ENCODE results near the gene KIF3B. TPM values are rescaled to one million over a fixed set of nuclear protein-coding genes. Genes with fewer than 3 reads are reported as not detected.

The KIF3B gene
- total RNA-seq, 1 donor from 2014 or later: 9.9 TPM

DNA sequence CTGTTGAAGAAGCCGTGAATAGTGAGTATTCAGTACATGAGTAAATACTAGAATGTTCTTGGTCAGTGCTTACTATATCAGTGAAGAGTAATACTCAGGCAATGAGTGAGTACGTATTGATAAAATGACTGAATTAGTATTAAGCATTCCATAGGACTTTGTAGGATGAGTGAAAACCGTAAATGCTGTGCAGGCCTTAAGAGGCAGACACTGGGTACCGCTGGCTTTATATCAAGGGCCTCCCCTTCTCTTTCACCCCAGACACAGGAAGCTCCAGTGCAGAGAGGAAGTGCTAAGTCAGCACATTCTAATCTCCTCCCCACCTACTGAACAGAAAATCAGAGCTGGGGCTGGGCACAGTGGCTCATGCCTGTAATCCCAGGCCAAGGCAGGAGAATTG, 45.6 kb upstream of the KIF3B start:
- no peaks in the 10 kb centered on the region for H3K9me3 ChIP-seq (replicated peaks)
- H3K4me3 ChIP-seq: no peak overlapping the region
- peaks cover 19% of the 10 kb centered on the region for H3K4me1 ChIP-seq
- TF ChIP-seq, protein P1, sequence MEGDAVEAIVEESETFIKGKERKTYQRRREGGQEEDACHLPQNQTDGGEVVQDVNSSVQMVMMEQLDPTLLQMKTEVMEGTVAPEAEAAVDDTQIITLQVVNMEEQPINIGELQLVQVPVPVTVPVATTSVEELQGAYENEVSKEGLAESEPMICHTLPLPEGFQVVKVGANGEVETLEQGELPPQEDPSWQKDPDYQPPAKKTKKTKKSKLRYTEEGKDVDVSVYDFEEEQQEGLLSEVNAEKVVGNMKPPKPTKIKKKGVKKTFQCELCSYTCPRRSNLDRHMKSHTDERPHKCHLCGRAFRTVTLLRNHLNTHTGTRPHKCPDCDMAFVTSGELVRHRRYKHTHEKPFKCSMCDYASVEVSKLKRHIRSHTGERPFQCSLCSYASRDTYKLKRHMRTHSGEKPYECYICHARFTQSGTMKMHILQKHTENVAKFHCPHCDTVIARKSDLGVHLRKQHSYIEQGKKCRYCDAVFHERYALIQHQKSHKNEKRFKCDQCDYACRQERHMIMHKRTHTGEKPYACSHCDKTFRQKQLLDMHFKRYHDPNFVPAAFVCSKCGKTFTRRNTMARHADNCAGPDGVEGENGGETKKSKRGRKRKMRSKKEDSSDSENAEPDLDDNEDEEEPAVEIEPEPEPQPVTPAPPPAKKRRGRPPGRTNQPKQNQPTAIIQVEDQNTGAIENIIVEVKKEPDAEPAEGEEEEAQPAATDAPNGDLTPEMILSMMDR (IDR thresholded peaks at IDR 0.05; ENCODE audit: borderline replicate concordance): no peak
- H3K27me3 ChIP-seq (ENCODE audit: low read depth): no peaks in the 10 kb centered on the region
- DNase-seq: no peak
- intact Hi-C loops (cut with micrococcal nuclease): no loop called here
- peaks cover 67% of the 10 kb centered on the region for H3K36me3 ChIP-seq
- no peak overlapping the region for H3K27ac ChIP-seq (replicated peaks)

DNA sequence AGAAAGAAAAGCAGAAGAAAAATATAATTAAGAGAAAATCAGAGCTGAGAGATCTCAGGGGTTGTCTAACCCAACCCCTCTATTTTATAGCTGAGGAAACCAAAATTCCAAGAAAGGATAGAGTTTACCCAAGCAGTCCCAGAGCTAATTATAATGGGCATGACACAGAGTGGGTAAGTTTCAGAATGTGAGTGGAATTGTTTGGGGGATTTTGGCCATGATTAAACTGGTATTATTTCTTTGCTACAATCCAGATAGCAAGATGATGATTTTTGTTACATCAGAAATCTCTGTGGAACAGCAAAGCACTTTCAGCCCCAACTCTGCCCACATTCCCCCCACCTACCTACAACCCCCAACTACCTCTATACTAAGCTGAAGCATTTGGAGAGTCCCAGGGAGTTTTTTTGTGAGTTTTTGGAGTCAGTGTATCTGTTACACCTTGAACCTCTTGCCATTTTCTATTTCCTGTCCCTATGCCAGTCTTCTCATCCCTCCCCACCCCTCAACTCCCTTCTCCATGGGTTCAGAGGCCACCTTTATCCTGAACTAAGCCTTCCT, 45.0 kb upstream of the KIF3B start:
- Histone ChIP-seq H3K27me3 (ENCODE audit: low read depth) (no peaks in the 10 kb centered on the region), H3K36me3 (peaks cover 63% of the 10 kb centered on the region), H3K4me3 (no peak overlapping the region), H3K4me1 (peaks cover 13% of the 10 kb centered on the region), H3K27ac (replicated peaks) (no peak overlapping the region), H3K9me3 (replicated peaks) (no peaks in the 10 kb centered on the region)
- DNase-seq: no peak
- TF ChIP-seq, protein P1 (IDR thresholded peaks at IDR 0.05; ENCODE audit: borderline replicate concordance): no peak
- intact Hi-C loops (cut with micrococcal nuclease): no loop called here

DNA sequence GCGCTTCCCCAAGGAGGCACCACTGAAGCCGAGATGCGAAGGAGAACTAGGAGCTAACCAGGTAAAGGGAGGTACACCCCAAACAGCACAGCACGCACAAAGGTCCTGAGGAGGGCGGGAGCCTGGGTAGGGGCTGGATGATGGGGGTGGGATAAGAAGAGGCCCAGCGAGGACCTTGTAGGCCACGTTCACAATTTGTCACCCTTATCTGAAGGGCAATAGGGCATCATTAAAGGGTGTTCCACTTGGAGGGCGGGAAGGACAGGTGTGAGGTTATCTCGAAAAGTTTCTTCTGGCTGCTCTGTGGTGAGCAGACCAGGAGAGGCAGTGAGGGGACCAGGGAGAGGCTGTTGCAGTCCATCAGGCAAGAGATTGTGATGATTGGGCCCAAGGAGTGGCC, 44.2 kb upstream of the KIF3B start:
- no peak overlapping the region for H3K4me3 ChIP-seq

DNA sequence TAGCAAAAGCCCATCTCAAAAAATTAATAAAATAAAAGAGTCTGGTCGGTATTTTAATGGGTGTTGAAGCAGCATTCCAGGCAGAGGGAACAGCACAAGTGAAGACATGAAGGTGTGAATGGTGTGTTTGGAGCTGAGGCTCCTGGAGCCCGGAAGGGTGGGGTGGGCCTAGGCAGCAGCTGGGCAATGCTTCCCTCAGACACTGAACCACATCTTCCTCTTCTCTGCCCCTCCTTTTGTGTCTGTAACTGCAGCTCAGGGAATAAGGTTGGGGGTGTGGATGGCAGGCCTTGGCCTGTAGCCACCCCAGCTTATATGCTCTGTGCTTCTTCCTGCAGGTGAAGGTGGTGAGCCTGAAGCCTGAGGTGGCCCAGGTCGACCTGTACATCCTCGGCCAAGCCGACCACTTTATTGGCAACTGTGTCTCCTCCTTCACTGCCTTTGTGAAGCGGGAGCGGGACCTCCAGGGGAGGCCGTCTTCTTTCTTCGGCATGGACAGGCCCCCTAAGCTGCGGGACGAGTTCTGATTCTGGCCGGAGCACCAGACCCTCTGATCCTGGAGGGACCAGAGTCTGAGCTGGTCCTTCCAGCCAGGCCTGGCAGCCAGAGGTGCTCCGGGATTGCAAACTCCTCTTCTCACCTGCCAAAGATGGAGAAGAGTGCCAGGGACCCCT, 43.2 kb upstream of the KIF3B start:
- intact Hi-C loops (cut with micrococcal nuclease): no loop called here
- Histone ChIP-seq H3K36me3 (peaks cover 63% of the 10 kb centered on the region), H3K27ac (replicated peaks) (no peak overlapping the region), H3K4me3 (no peak overlapping the region), H3K4me1 (no peaks in the 10 kb centered on the region), H3K9me3 (replicated peaks) (no peaks in the 10 kb centered on the region), H3K27me3 (ENCODE audit: low read depth) (no peaks in the 10 kb centered on the region)
- no peak for DNase-seq
- TF ChIP-seq, protein P1 (IDR thresholded peaks at IDR 0.05; ENCODE audit: borderline replicate concordance): no peak

More for the DNA sequence above, 44.2 kb upstream of the KIF3B start:
- Histone ChIP-seq H3K4me1 (peaks cover 6% of the 10 kb centered on the region), H3K36me3 (peaks cover 63% of the 10 kb centered on the region), H3K27ac (replicated peaks) (no peak overlapping the region), H3K27me3 (ENCODE audit: low read depth) (no peaks in the 10 kb centered on the region), H3K9me3 (replicated peaks) (no peaks in the 10 kb centered on the region)
- no peak for DNase-seq
- intact Hi-C loops (cut with micrococcal nuclease): no loop called here
- TF ChIP-seq, protein P1 (IDR thresholded peaks at IDR 0.05; ENCODE audit: borderline replicate concordance): no peak

DNA sequence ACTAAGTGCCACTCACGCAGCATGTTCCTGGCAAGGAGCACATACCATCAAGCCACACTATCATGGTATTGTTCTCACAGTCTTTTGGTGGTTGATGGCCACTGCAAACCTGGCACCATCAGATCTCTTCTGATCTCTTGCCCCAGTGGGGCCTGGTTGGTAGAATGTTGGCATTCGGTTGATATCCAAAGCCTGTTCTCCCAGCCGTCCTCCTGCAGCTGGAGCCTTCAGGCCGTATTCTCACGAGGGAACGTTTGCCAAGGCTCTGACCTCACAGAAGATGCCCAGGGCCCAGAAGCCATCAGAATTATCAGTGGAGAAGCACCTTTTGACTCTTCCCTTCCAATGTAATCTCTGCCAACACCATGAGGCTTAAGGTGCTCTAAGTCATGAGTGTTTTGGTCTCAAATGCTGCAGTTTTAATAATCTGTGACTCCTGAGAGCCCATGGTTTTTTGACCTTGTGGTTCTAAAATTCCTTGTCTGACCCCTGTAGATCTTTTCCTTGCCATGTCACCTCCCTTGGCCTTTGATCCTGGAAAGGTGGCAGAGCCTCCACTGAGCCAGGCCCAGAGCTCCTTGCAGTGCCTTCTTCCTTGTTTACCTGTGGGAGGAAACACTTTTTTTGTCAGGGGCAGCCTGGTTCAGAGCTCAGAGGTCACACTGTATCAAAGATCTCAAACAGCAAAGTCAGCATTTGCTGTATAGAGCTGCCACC, 42.0 kb upstream of the KIF3B start:
- Histone ChIP-seq H3K27me3 (ENCODE audit: low read depth) (no peaks in the 10 kb centered on the region), H3K36me3 (peaks cover 53% of the 10 kb centered on the region), H3K4me1 (no peaks in the 10 kb centered on the region), H3K4me3 (no peak overlapping the region), H3K9me3 (replicated peaks) (no peaks in the 10 kb centered on the region), H3K27ac (replicated peaks) (no peak overlapping the region)
- intact Hi-C loops (cut with micrococcal nuclease): no loop called here
- TF ChIP-seq, protein P1 (IDR thresholded peaks at IDR 0.05; ENCODE audit: borderline replicate concordance): no peak
- DNase-seq: no peak

All from left ventricle myocardium inferior (tissue), 1 donor.